B cell (primary cell): ENCODE measurements around the gene TMEM87B. TPM values are rescaled to one million over a fixed set of nuclear protein-coding genes. Genes with fewer than 3 reads are reported as not detected.

Experiments used
- ATAC-seq: fragments of 200-7000 bp; cut with Tn5 transposase; one replicate; pipeline ENCODE4 v1.10.0; 2021; ENCODE audit warnings: low read depth, mild to moderate bottlenecking, moderate number of reproducible peaks, moderate library complexity
- CTCF ChIA-PET: fragments of 350-600 bp; sonication (Branson Sonifier 250); formaldehyde crosslinking; loops from one replicate; lab custom pipeline; 2021; ENCODE audit warnings: antibody characterized with exemption, inconsistent platforms; lab: Charles Lee
- POLR2A ChIA-PET: fragments of 350-600 bp; sonication (Branson Sonifier 250); formaldehyde crosslinking; loops from one replicate; lab custom pipeline; 2021; ENCODE audit warnings: antibody characterized with exemption; lab: Charles Lee
- DNase-seq: peaks from one replicate; pipeline ENCODE4 v3.0.0; 2013
- H2AFZ ChIP-seq: 2 replicates; pipeline ENCODE4 v1.6.1; 2012; ENCODE audit warnings: mild to moderate bottlenecking, low read depth, low read length; ENCODE audit not compliant: insufficient read depth, poor library complexity, severe bottlenecking
- H3K27ac ChIP-seq, 2 donors: 1 replicate in 1 of 2; 2 replicates in 1 of 2; pipeline ENCODE4 v1.5.1; 2012 to 2013; ENCODE audit warnings: low read length in 2 of 2, mild to moderate bottlenecking in 2 of 2, moderate library complexity in 1 of 2
- H3K27me3 ChIP-seq, 4 experiments: fragments of 200-600 bp in 1 of 4; sonication (generic) in 1 of 4; replicated peaks in 1 of 4; 1 replicate in 2 of 4; 2 replicates in 2 of 4; pipeline versions ENCODE4 v1.6.1 to v1.7.0; 2013 to 2016; ENCODE audit warnings: low read length in 3 of 4, mild to moderate bottlenecking in 2 of 4, mixed read lengths in 1 of 4, moderate library complexity in 1 of 4; ENCODE audit not compliant: insufficient read depth in 4 of 4, control insufficient read depth in 3 of 4; ENCODE audit errors: control extremely low read depth in 1 of 4
- H3K36me3 ChIP-seq, 2 experiments: replicated peaks in 1 of 2; 1 replicate in 1 of 2; 2 replicates in 1 of 2; pipeline versions ENCODE4 v1.6.1 to v1.7.1; 2013; ENCODE audit warnings: low read length in 1 of 2; ENCODE audit not compliant: insufficient read depth in 2 of 2, control insufficient read depth in 1 of 2; ENCODE audit errors: control extremely low read depth in 1 of 2, extremely low read depth in 1 of 2
- H3K4me1 ChIP-seq, 2 donors: fragments of 200-600 bp in 1 of 2; sonication (generic) in 1 of 2; 1 replicate in 1 of 2; 2 replicates in 1 of 2; pipeline versions ENCODE4 v1.5.1 to v1.6.1; 2013 to 2017; ENCODE audit warnings: low read length in 2 of 2; ENCODE audit not compliant: control insufficient read depth in 2 of 2, insufficient read depth in 2 of 2
- H3K4me2 ChIP-seq: replicated peaks from 2 replicates; pipeline ENCODE3; 2012; ENCODE audit warnings: mild to moderate bottlenecking, low read depth, low read length; ENCODE audit not compliant: poor library complexity, severe bottlenecking
- H3K4me3 ChIP-seq, 5 experiments: fragments of 200-600 bp in 1 of 5; sonication (generic) in 1 of 5; 1 replicate in 3 of 5; 2 replicates in 2 of 5; pipeline versions ENCODE4 v1.5.1 to v1.7.0; 2011 to 2016; ENCODE audit warnings: low read length in 4 of 5, mild to moderate bottlenecking in 4 of 5, low read depth in 2 of 5, control low read depth in 1 of 5, moderate library complexity in 1 of 5; ENCODE audit not compliant: insufficient read depth in 1 of 5; ENCODE audit errors: control extremely low read depth in 1 of 5, extremely low read depth in 1 of 5
- H3K79me2 ChIP-seq: fragments of 200-600 bp; sonication (generic); one replicate; pipeline ENCODE4 v1.6.0; 2016; ENCODE audit warnings: low read length; ENCODE audit not compliant: control insufficient read depth, insufficient read depth
- H3K9ac ChIP-seq: fragments of 200-600 bp; sonication (generic); 2 replicates; pipeline ENCODE4 v1.6.1; 2017; ENCODE audit warnings: mild to moderate bottlenecking, low read length, moderate library complexity
- H3K9me3 ChIP-seq, 3 donors: one replicate each; pipeline versions ENCODE4 v1.6.1 to v1.7.1; 2013; ENCODE audit warnings: low read length in 2 of 3; ENCODE audit not compliant: control insufficient read depth in 2 of 3, insufficient read depth in 1 of 3; ENCODE audit errors: control extremely low read depth in 1 of 3
- H4K20me1 ChIP-seq: 2 replicates; pipeline ENCODE4 v1.6.0; 2012; ENCODE audit warnings: mild to moderate bottlenecking, low read length; ENCODE audit not compliant: insufficient read depth, control insufficient read depth, poor library complexity, severe bottlenecking
- H3K27ac Mint-ChIP-seq: one replicate; pipeline ENCODE4 v1.8.0; 2021; ENCODE audit warnings: mixed read lengths
- H3K27me3 Mint-ChIP-seq: one replicate; pipeline ENCODE4 v1.8.0; 2021; ENCODE audit warnings: mixed read lengths
- H3K4me1 Mint-ChIP-seq: one replicate; pipeline ENCODE4 v1.8.0; 2021; ENCODE audit warnings: mixed read lengths
- H3K4me3 Mint-ChIP-seq: one replicate; pipeline ENCODE4 v1.8.0; 2021; ENCODE audit warnings: mixed read lengths
- H3K9me3 Mint-ChIP-seq: one replicate; pipeline ENCODE4 v1.8.0; 2022; ENCODE audit warnings: mixed read lengths; ENCODE audit not compliant: insufficient read depth
- CTCF ChIP-seq: fragments of 200-600 bp; IDR thresholded peaks from one replicate; pipeline ENCODE4 v1.8.0; 2022; ENCODE audit warnings: antibody characterized with exemption, mild to moderate bottlenecking
- EZH2 ChIP-seq: IDR thresholded peaks from 2 replicates; pipeline ENCODE4 v1.6.1; 2012; ENCODE audit warnings: borderline replicate concordance, low read depth, mild to moderate bottlenecking, moderate library complexity, low read length; ENCODE audit not compliant: insufficient read depth, poor library complexity, severe bottlenecking
- WGBS: methylation state at CpG from one replicate; pipeline ENCODE4 v1.1.5; 2013; ENCODE audit warnings: missing lambda C conversion rate; ENCODE audit not compliant: insufficient coverage; 5-methylcytosine and 5-hydroxymethylcytosine counted together
- intact Hi-C: fragments of 100-400 bp; cut with micrococcal nuclease; formaldehyde crosslinking; loops from one replicate; pipeline ENCODE4 v1.10.0; 2022
- polyA plus RNA-seq: library from polyadenylated mRNA; depleted of rRNA; stranded (reverse); fragments of >200 nt; gene quantifications from 2 replicates; pipeline ENCODE4 v1.2.3, GENCODE V29; 2012
- total RNA-seq, 2 donors: library from RNA; stranded (reverse); fragments of 120-200 nt in 1 of 2; gene quantifications; 1 replicate in 1 of 2; 2 replicates in 1 of 2; pipeline versions ENCODE4 v1.2.3 to v1.2.4, GENCODE V29; 2013 to 2022

The TMEM87B gene
- total and polyA plus RNA-seq, 2 donors (not counting 1 experiment from before 2014, with no cell fraction given), result 9.4 to 21.0 TPM

GRCh38 chr2:112095681-112096080 is 40.6 kb downstream of the TMEM87B start:
- POLR2A ChIA-PET, result no interaction called here

GRCh38 chr2:112096098-112096497 is 41.0 kb downstream of the TMEM87B start:
- no peak for ATAC-seq
- no peaks in the 10 kb centered on the region for H3K9me3 Mint-ChIP-seq
- TF ChIP-seq CTCF (no peak), EZH2 (no peak)
- no peaks in the 10 kb centered on the region for H3K27me3 Mint-ChIP-seq
- H3K4me1 ChIP-seq, result peaks cover 5 to 7% of the 10 kb centered on the region in 2 donors
- H4K20me1 ChIP-seq, result no peaks in the 10 kb centered on the region
- ChIA-PET CTCF (no interaction called here), POLR2A (no interaction called here)
- H3K27me3 ChIP-seq, result no peaks in the 10 kb centered on the region
- no peak overlapping the region for H3K4me3 Mint-ChIP-seq
- H3K4me2 ChIP-seq, result no peak overlapping the region
- H3K27ac ChIP-seq, result no peak overlapping the region
- H3K9ac ChIP-seq, result no peak overlapping the region
- H3K9me3 ChIP-seq, result no peaks in the 10 kb centered on the region
- WGBS, result 86% methylated on average over 8 of the region's 10 CpGs
- H3K27ac Mint-ChIP-seq, result no peak overlapping the region
- no peak for DNase-seq
- H3K4me1 Mint-ChIP-seq, result peaks cover 8% of the 10 kb centered on the region
- peaks cover 6 to 66% of the 10 kb centered on the region in 2 experiments for H3K36me3 ChIP-seq
- H3K79me2 ChIP-seq, result peaks cover 3% of the 10 kb centered on the region
- H2AFZ ChIP-seq, result no peak overlapping the region
- intact Hi-C loops, result no loop called here
- no peak overlapping the region for H3K4me3 ChIP-seq

More at GRCh38 chr2:112095681-112096080, 40.6 kb downstream of the TMEM87B start:
- Histone ChIP-seq H3K9ac (no peak overlapping the region), H2AFZ (no peak overlapping the region), H3K79me2 (peaks cover 3% of the 10 kb centered on the region), H3K4me2 (no peak overlapping the region), H3K4me3 (no peak overlapping the region), H3K4me1 (peaks cover 5 to 7% of the 10 kb centered on the region in 2 donors), H3K27ac (no peak overlapping the region), H3K27me3 (no peaks in the 10 kb centered on the region), H3K36me3 (peaks cover 6 to 64% of the 10 kb centered on the region in 2 experiments), H4K20me1 (no peaks in the 10 kb centered on the region), H3K9me3 (no peaks in the 10 kb centered on the region)
- no peak for TF ChIP-seq CTCF
- no peak for TF ChIP-seq EZH2
- Mint-ChIP-seq H3K9me3 (no peaks in the 10 kb centered on the region), H3K27me3 (no peaks in the 10 kb centered on the region), H3K4me1 (peaks cover 8% of the 10 kb centered on the region), H3K27ac (no peak overlapping the region), H3K4me3 (no peak overlapping the region)
- intact Hi-C loops, result no loop called here
- no peak for DNase-seq
- CTCF ChIA-PET, result interaction anchor here (0.7 kb wide), 1 partner anchor 208 kb away, joined by 3 read pairs; no protein-coding TSS in a partner anchor
- 100% methylated on average over 1 of the region's 1 CpG for WGBS
- ATAC-seq, result no peak
